NCI-H82 treated with DMSO at 0.1 percent for 48 hours (cell line): Measurements from ENCODE around the gene ENPP6.
"Not testable (repeated sequence)": the region's sequence is repeated elsewhere in the genome, so short reads cannot be mapped to it uniquely, and the experiment has no call there.

ENCODE experiments used
- DNase-seq: peaks from one replicate; lab custom pipeline; 2025; ENCODE audit not compliant: unreplicated experiment; lab: John Stamatoyannopoulos, UW

The ENPP6 gene

GRCh38 chr4:184150102-184150839, 67.4 kb downstream of the ENPP6 start:
- no peak for DNase-seq

- no peak for DNase-seq
Observed at GRCh38 chr4:184148738-184149637, 68.7 kb downstream of the ENPP6 start.

- no peak for DNase-seq
Observed at GRCh38 chr4:184147858-184148737, 69.6 kb downstream of the ENPP6 start.

- DNase-seq = no peak
Observed at GRCh38 chr4:184146951-184147350, 70.7 kb downstream of the ENPP6 start.

- no peak for DNase-seq
Observed at GRCh38 chr4:184145596-184145995, 72.1 kb downstream of the ENPP6 start.

GRCh38 chr4:184143770-184144564, 73.7 kb downstream of the ENPP6 start:
- no peak for DNase-seq

- DNase-seq = peak; percentile 12
Observed at GRCh38 chr4:184142121-184143000, 75.3 kb downstream of the ENPP6 start.

GRCh38 chr4:184140901-184141300, 76.8 kb downstream of the ENPP6 start:
- not testable (repeated sequence) for DNase-seq

GRCh38 chr4:184136525-184136924, 81.1 kb downstream of the ENPP6 start:
- no peak for DNase-seq

- DNase-seq = no peak
Observed at GRCh38 chr4:184126800-184127199, 90.9 kb downstream of the ENPP6 start.

GRCh38 chr4:184122631-184123408, 94.9 kb downstream of the ENPP6 start:
- no peak for DNase-seq

GRCh38 chr4:184120549-184121127, 97.0 kb downstream of the ENPP6 start:
- no peak for DNase-seq

- DNase-seq = no peak
Observed at GRCh38 chr4:184117662-184118199, 99.9 kb downstream of the ENPP6 start.

- DNase-seq = no peak
Observed at GRCh38 chr4:184115399-184115798, 102.3 kb downstream of the ENPP6 start.

GRCh38 chr4:184114431-184114830, 103.2 kb downstream of the ENPP6 start:
- DNase-seq = no peak

GRCh38 chr4:184112006-184112550, 105.6 kb downstream of the ENPP6 start:
- DNase-seq = no peak

- DNase-seq = no peak
Observed at GRCh38 chr4:184111233-184111832, 106.3 kb downstream of the ENPP6 start.
